Parathyroid adenoma (tissue), 2 donors: ENCODE results near the gene NHSL1.

ENCODE experiments used
- H2AFZ ChIP-seq: fragments of 300-600 bp; sonication (generic); one replicate; pipeline ENCODE4 v1.7.0; 2017; ENCODE audit warnings: antibody characterized with exemption, mild to moderate bottlenecking
- H3K27ac ChIP-seq: fragments of 300-600 bp; sonication (generic); one replicate; pipeline ENCODE4 v1.7.0; 2017
- H3K27me3 ChIP-seq: fragments of 300-600 bp; sonication (generic); one replicate; pipeline ENCODE4 v1.7.0; 2017; ENCODE audit warnings: low read length; ENCODE audit not compliant: control insufficient read depth, insufficient read depth
- H3K36me3 ChIP-seq: fragments of 300-600 bp; sonication (generic); one replicate; pipeline ENCODE4 v1.7.0; 2017; ENCODE audit warnings: low read length; ENCODE audit not compliant: control insufficient read depth, insufficient read depth
- H3K4me1 ChIP-seq: fragments of 300-600 bp; sonication (generic); one replicate; pipeline ENCODE4 v1.7.0; 2017; ENCODE audit warnings: control low read depth
- H3K4me2 ChIP-seq: fragments of 300-600 bp; sonication (generic); one replicate; pipeline ENCODE4 v1.7.0; 2017; ENCODE audit warnings: low read length
- H3K4me3 ChIP-seq: fragments of 300-600 bp; sonication (generic); one replicate; pipeline ENCODE4 v1.7.0; 2017; ENCODE audit warnings: low read depth, low read length
- H3K79me2 ChIP-seq: fragments of 300-600 bp; sonication (generic); one replicate; pipeline ENCODE4 v1.7.0; 2017; ENCODE audit warnings: control low read depth
- H3K9ac ChIP-seq: fragments of 300-600 bp; sonication (generic); one replicate; pipeline ENCODE4 v1.7.0; 2017; ENCODE audit warnings: mild to moderate bottlenecking
- H3K9me3 ChIP-seq: fragments of 300-600 bp; sonication (generic); one replicate; pipeline ENCODE4 v1.7.0; 2017; ENCODE audit warnings: low read length; ENCODE audit not compliant: control insufficient read depth
- CTCF ChIP-seq: fragments of 300-600 bp; sonication (generic); IDR thresholded peaks from one replicate; pipeline ENCODE4 v1.7.0; 2017; ENCODE audit warnings: antibody characterized with exemption, mild to moderate bottlenecking
- donor health status: primary hyperparathyroidism.

Gene NHSL1

GRCh38 chr6:138403801-138404665, 95.3 kb downstream of the NHSL1 start, which contains the start of gene HEBP2:
Gene HEBP2 (plus strand): TSS chr6:138404223. CDS start chr6:138404496, 273 bp downstream.
- peak; percentile 68 for TF ChIP-seq CTCF
- H3K27ac ChIP-seq: peak within 1 kb of the TSS; percentile 88
- H3K4me2 ChIP-seq: peak within 1 kb of the TSS; percentile 63
- no peaks in the 10 kb centered on the region for H3K36me3 ChIP-seq
- H3K9me3 ChIP-seq: no peaks in the 10 kb centered on the region
- H3K79me2 ChIP-seq: no peaks in the 10 kb centered on the region
- H3K4me3 ChIP-seq: peak within 1 kb of the TSS; percentile 60
- peak within 1 kb of the TSS; percentile 89 for H2AFZ ChIP-seq
- H3K4me1 ChIP-seq: peaks cover 6% of the 10 kb centered on the region
- H3K9ac ChIP-seq: peak within 1 kb of the TSS; percentile 64
- H3K27me3 ChIP-seq: no peaks in the 10 kb centered on the region

- Histone ChIP-seq H3K79me2 (no peaks in the 10 kb centered on the region), H3K4me3 (peak overlapping the region; percentile 60), H3K4me1 (peaks cover 6% of the 10 kb centered on the region), H2AFZ (peak overlapping the region; percentile 89), H3K27ac (peak overlapping the region; percentile 88), H3K9me3 (no peaks in the 10 kb centered on the region), H3K9ac (peak overlapping the region; percentile 64), H3K4me2 (peak overlapping the region; percentile 63), H3K36me3 (no peaks in the 10 kb centered on the region), H3K27me3 (no peaks in the 10 kb centered on the region)
- TF ChIP-seq CTCF: peak; percentile 15
Observed at GRCh38 chr6:138403324-138403800, 95.9 kb downstream of the NHSL1 start.

- Histone ChIP-seq H3K9me3 (no peaks in the 10 kb centered on the region), H3K4me1 (peaks cover 6% of the 10 kb centered on the region), H2AFZ (peak overlapping the region; percentile 89), H3K9ac (no peak overlapping the region), H3K4me3 (no peak overlapping the region), H3K27me3 (no peaks in the 10 kb centered on the region), H3K79me2 (no peaks in the 10 kb centered on the region), H3K4me2 (peak overlapping the region; percentile 63), H3K36me3 (no peaks in the 10 kb centered on the region), H3K27ac (peak overlapping the region; percentile 88)
- no peak for TF ChIP-seq CTCF
Observed at GRCh38 chr6:138402838-138403187, 96.5 kb downstream of the NHSL1 start.

GRCh38 chr6:138401960-138402837, 97.1 kb downstream of the NHSL1 start:
- TF ChIP-seq CTCF: no peak

More at GRCh38 chr6:138401960-138402837, 97.1 kb downstream of the NHSL1 start:
- no peak overlapping the region for H3K27ac ChIP-seq
- no peaks in the 10 kb centered on the region for H3K27me3 ChIP-seq
- H3K9ac ChIP-seq: no peak overlapping the region
- no peaks in the 10 kb centered on the region for H3K79me2 ChIP-seq
- H2AFZ ChIP-seq: no peak overlapping the region
- H3K9me3 ChIP-seq: no peaks in the 10 kb centered on the region
- no peak overlapping the region for H3K4me3 ChIP-seq
- no peak overlapping the region for H3K4me2 ChIP-seq
- H3K36me3 ChIP-seq: no peaks in the 10 kb centered on the region
- H3K4me1 ChIP-seq: peaks cover 6% of the 10 kb centered on the region
